ENCODE measurements around the gene GCK.

GRCh38 chr7:44148166-44148565 lies 41.1 kb downstream of the GCK start:
- TF ChIP-seq CTCF (IDR thresholded peaks at IDR 0.05; ENCODE audit: extremely low read depth in 1 of 2, insufficient read depth in 1 of 2, low read depth in 1 of 2, low read length in 2 of 2) (no peak), MYC (IDR thresholded peaks at IDR 0.05; ENCODE audit: low read depth, low read length) (no peak), POLR2A (IDR thresholded peaks at IDR 0.05; ENCODE audit: low read depth, low read length) (no peak), EZH2 (IDR thresholded peaks at IDR 0.05; ENCODE audit: borderline replicate concordance, low read depth, low read length, severe bottlenecking) (no peak), MAX (IDR thresholded peaks at IDR 0.05; ENCODE audit: insufficient read depth, insufficient read length) (no peak), JUN (IDR thresholded peaks at IDR 0.05; ENCODE audit: borderline replicate concordance, insufficient read depth, insufficient read length, low read depth) (no peak), FOS (IDR thresholded peaks at IDR 0.05; ENCODE audit: borderline replicate concordance, insufficient read depth, low read length) (no peak)
